Activated CD8-positive, alpha-beta memory T cell treated with anti-CD3 and anti-CD28 coated beads for 4 hours (primary cell): ENCODE data around the gene ARFGAP2.

Experiments used
- DNase-seq, 2 donors: peaks; one replicate each; pipeline ENCODE4 v3.0.0-alpha.2; 2020; ENCODE audit warnings: low read depth in 2 of 2

The ARFGAP2 gene

DNA sequence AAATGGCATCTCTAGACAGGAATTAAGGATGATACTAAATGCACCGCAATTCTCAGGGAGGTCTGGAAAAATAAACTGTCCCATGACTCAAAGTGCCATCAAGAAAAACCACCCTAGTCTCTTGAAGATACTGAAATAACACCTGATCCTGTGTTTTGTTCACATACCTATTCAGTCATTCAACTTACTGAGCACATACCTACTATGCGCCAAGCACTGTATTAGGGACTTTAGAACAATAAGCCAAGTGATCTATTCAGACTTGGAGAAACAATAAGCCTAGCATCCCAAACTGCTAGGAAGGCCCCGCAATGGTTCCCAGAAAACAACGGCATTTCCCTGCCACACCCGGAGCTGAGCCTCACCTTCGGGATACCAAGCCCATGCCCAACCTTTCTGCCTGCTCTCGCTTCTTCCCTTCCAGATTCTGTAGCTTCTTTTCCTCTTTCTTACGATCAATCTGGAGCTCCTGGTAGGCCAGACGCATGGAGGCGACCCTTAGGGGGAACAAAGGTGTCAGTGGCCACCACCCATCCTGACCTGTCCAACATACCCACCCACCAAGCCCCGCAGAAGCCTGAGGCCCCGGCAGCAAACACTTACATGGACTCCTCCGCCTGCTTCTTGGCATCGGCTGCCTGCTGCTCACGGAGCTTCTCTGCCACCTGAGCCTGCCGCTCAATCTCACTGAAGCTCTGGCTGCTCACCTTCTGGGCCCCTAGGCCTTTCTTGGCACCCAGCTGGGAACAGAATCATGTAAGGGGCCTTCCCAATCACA, 5.4 kb downstream of the ARFGAP2 start:
- no peak for DNase-seq

DNA sequence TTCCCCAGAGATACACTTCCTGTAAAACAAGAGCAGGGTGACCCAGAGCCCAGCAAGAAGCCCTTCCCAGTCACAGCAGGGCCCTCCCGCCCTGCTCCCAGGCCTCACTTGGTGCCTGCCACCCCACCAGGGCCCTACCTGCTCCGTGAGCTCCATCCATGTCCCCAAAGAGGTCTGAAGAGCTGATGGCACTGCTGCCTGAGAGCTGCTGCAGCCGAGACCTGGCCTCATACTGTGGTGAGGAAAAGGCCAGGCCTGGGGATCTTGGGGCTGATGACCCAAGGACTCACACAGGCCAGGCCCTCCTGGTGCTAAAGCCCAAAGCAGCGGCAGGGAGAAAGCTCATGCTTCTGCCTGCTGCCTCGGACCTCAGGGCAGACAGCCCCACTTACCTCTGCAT, 10.3 kb downstream of the ARFGAP2 start:
- no peak for DNase-seq

DNA sequence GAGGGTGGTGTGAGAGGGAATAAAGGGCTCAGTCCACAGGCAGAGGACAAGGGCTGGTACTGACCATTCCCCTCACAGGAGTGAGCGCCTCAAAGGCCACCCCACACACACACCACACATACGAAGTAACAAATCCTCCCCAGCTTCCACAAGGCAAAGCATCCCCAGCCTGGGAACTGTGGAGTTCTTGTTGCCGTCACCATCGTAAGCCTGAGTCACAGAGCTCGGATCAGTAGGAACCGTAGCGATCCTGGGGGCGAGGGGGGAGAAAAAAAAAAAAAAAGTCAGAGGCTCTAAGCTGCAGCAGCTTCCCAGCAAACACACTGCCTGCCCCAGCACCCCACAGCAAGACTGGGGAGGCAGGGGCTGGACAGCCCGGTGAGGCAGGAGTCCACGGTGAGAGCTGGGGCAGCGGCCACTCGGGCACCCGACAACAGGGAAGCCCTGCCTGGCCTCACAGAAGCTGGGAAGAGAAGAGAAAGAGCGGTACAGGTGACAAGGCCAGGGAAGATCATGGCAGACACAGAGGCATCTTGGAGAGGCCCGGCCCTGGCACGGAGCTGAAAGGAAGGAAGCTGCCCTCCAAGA, 11.3 kb downstream of the ARFGAP2 start:
- no peak for DNase-seq

DNA sequence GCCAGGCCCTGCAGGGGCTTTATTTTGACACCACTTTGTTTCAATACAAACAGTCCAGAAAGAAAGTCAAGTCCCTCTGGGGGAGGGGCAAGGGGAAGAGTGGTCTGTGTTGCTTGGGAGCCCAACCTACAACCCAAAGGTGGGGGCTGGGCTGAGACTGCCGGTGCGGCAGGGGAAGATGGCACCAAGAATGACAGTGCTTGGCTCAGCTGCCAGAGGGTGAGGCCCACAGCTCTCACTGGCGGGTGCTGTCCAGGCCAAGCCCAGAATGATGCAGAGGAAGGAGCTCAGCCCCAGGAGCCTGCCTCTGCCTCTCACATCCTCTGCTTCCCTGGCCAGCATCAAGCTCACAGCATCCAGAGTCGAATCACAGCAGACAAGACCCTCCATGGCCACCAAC, 12.4 kb downstream of the ARFGAP2 start:
- no peak for DNase-seq

DNA sequence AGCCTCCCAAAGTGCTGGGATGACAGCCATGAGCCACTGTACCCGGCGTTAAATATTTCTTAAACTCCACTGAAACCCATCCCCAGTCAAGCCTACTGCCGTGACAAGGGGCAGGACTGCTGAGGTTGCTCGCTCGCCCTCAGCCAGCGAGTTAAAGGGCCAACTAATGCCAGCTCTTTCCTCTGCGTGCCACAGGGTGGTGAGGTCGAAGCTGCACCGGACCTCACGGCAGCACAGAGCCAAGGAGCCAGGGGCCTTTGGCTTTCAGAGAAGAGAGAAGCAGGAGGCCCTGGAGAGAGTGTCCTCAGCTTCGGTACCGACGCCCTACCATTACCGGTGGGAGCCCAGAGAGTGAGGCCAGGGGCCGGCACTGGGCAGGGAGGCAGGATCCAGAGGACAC, 12.8 kb downstream of the ARFGAP2 start:
- no peak for DNase-seq

DNA sequence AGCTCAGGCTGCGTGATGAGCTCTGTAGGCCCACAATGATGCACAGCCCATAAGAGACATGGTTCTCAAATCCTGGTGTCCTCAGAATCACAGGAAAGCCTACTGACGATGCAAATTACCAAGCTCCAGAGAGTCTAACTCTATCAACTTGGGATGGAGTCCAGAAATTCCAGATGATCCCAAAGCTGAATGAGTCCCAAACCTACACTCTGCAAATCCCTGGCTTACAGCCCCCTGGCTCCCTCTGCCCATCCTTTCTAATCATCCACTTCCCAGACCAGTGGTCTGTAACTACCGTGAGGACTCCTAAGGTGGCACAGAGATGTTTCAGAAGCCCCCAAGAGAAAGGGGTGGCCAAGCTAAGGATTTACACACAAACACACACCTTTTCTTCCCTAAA, 13.5 kb downstream of the ARFGAP2 start:
- no peak for DNase-seq

DNA sequence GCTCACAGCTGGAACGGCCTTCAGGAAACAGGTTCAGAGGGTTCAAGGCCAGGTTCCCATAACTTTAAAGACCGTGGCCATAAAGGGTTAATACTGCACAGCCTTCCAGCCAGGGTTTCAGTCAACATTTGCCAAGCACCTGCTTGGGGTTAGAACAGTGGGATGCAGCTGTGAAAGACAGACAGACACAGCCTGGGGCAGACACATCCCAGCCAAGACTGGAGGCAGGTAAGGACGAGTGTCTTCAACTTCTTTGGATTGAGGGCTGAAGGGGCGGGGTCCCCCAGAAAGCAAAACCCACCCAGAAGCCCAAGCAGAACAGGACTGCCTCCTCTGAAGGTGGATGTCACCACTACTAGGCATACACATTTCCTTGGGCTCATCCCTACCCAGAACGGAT, 14.3 kb downstream of the ARFGAP2 start:
- DNase-seq: no peak

DNA sequence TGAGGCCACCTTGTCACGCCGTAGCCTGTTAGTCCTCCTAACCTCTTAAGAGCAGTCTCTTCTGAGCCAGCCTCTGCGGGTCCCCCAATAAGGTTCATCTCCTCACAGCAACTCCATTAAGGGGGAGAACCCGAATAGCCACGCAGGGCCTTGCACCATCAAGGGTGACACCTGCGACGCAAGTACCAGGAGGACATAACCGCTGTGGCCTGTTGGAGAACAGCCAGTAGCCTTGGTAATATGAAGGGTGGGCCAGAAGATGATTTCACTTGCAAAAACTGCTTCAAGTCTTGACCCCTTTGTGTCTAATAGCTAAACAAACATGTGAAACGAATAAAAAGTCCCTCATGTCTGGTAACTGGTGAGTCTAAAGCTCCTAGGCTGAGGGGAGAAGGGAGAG, 14.8 kb downstream of the ARFGAP2 start:
- no peak for DNase-seq

DNA sequence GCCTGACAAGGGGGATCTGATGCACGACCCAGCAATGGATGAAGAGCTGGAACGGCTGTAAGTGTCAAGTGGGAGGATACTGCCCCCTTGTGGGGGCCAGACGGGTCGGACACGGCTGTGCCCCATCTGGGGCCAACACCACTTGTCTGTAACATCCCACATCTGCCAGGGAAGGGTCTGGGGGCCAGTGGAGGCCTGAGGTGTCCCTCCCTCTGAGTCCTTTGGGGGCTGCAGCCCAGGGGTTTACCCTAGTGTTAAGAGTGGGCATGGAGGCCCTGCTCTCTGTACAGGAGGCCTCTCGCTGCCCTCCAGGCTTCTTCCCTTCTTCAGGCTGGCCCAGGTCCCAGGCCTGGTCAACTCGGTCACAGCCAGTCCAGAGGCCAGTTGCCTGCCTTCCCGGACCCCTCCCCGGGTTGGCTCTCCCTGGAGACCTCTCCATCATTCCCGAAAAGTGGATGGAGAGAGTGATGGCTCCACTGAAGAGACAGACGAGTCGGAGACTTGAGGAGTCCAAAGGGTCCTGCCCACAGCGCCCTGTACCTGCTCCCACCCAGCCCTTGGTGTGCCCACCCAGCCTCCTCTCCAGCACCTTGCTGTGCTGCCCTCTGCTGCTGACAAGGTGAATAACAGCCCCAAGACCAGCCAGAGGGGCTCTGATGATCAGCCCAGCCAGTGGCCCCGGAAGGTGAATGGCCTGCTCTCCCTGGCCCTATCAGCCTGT, 15.4 kb downstream of the ARFGAP2 start:
- peak in 1 of 2 donors; percentile 31 for DNase-seq

DNA sequence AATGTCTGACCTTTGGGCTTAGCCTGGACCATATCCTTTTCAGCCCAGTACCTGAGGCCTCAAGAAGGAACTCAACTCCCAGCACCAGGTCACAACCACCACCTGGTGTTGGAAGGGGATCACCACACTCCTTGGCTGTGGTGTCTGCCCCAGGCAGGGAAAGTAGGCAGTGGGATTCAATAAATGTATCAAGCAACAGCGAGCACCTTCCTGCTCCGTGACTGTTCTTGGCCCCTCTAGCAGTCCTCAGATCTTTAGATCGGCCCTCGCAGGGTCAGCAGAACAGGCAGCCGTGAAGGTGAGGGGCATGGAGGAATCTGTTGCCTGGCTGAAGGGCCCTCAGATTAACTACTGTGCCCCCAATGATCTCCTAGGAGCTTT, 15.9 kb downstream of the ARFGAP2 start:
- no peak for DNase-seq

DNA sequence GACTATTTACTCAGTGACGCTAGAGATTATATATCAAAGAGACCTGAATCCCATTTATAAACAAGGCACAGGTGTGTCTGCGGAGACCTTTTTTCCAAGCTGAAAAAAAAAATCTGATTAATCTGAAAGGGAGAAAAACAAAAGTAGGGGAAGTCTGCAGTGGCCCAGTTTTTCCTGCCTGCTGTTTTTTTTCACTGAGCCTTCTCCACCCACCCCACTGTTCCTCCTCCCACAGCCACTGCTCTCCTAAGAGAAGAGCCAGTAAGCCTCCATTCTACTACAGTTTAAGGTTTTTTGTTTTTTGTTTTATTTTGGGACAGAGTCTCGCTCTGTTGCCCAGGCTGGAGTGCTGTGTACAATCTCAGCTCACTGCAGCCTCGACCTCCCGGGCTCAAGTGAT, 18.4 kb downstream of the ARFGAP2 start:
- DNase-seq: no peak

DNA sequence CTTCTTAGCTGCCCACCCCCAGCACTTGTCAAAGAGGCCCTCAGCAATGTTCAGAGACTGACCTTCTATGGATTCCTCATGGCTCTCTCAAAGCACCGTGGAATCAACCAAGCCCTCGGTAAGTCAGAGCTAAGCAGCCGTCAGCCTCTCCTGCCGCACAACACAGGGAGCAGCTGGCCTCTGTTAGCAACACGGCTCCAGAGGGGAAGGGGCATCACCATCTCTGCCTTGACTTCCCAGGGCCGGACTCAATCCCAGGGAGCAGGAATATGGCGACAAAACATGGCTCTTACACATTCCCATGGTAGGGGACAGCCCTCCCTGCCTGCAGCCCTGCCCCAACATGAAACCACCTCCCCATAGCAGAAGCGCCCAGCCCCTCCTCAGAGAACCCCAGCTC, 18.9 kb downstream of the ARFGAP2 start:
- DNase-seq: no peak

DNA sequence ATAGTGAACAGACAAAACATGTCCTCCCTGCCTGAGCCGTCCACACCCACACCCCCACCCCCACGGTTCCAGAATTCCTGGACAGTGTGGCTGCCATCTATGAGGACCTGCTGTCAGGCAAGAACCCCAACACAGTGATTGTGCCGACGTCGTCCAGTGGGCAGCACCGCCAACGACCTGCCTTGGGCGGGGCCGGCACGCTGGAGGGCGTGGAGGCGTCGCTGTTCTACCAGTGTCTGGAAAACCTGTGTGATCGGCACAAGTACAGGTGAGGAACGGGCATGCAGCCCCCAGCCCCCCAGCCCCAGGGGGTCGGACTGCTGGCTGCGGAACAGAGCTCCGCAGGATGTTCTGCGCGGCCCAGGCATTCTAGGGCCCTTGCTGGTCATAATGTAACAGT, 19.7 kb downstream of the ARFGAP2 start:
- DNase-seq: no peak

DNA sequence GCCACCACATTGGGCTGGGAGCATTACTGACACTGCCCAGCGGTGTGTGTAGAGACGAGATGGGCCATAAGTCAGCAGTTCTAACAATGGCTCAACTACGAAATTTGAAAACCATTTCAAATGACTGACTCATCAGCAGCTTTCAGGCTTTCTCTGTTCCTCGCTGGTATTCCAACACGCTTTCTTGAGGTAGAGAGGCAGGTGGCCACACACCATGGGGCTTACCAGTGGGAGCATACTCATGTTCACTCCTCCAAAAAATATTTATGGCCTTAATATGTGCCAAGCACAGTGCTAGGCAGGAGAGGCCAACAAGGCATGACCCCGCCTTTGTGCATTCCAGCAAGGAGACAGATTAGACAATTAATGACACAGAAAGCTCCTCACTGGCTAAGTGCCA, 20.3 kb downstream of the ARFGAP2 start:
- DNase-seq: no peak

DNA sequence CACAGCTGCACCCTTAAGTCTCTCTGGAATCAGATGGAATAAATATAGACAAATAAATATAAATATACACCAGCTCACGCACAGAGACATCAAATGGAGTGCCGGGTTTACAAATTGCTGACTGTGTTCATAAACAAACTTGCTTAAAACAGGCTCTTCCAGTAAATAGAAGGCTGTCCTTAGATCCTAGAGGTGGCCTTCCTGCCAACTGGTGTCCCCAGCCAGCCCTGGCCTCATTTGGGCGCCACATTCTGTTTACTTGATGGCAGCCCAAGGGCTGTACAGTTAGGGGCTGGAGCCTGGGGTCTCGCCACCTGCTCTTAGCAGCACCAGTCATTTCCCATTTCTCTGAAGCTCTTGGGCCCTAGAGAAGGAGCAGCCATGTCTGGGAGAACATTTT, 20.8 kb downstream of the ARFGAP2 start:
- no peak for DNase-seq

DNA sequence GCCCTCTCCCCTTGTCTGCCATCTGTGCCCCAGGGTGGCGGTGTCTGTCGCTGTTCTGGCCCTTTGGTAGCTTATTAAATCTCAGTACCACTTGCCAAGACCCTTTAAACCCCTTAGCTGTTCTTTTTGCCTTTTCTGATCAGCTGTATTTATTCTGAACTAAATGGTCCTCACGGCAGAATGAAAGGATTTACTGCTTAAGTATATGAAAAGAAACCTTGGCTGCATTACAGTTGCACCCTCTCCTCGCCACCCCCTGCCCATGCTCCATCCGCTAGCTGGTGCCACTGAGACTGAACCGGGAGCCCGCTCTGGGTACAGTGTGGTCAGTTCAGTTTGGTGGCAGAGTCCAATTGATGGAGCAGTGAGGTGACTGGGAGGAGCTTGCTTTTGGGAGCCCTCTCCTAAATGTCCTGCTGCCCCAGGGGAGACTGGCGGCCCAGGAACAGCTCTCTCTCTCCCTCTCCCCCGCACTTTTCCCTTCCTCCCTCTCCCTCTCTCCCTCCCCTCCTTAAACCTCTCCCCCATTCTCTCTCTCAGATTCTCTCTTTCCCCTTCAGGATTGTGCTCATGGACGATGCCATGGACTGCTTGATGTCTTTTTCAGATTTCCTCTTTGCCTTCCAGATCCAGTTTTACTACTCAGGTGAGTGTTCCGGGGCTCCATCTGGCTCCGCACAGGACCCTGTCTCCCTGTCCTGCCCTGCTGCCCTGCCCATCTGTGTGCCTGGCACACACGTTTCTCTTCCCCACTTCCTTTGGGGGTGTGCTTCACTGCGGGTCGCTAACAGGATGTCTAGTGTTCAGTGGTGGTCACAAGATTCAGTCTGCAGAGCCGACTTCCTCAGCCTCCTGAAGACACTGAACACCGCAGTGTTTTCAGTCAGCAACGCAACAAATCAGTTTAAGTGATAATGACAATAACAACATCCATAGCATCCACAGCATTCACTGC, 21.8 kb downstream of the ARFGAP2 start:
- DNase-seq: no peak

DNA sequence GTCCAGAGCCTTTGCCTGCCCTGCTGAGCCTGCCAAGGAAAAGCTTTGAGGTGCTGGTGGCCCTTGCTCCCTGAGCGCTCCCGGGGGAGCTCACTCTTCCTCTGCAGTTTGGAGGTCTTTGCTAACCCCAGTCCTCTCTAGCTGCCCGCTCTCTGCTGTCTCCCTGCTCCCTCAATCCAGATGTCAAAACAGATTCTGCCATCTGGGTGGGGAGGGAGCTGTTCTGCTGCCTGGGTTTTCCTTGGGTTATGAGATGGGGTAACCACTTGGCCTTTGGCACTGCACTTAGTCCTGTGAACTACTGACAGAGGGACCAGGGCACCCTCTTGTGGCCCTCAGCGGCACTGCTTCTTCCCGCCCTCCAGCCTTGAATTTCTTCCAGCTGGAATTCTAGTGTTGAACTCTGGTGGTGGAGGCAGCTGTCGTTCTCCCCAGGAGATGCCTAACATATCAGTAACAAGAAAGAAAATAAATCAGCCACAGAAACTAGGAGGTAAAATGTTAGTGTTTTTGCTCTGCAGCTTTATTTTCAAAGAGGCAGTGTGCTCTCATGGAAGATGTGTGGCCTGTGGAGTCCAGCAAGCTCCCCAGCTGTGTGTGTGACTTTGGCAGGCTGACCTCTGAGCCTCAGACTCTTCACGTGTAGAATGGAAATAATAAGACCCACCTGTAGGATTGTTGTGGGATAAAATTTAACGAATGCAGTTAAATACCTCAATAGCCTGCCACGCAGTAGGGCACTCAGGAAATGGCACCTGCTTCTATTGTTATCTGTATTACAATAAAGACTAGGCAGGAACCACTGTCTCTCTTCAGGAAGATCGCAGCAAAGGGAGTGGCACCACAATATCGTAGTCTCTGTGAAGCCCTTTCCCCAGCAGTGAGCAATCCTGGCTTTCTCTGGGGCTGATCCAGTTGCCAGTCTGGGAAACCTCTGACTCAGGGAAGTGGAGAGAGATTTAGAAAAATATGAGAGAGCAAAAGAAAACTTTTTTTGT, 23.4 kb downstream of the ARFGAP2 start:
- no peak for DNase-seq

DNA sequence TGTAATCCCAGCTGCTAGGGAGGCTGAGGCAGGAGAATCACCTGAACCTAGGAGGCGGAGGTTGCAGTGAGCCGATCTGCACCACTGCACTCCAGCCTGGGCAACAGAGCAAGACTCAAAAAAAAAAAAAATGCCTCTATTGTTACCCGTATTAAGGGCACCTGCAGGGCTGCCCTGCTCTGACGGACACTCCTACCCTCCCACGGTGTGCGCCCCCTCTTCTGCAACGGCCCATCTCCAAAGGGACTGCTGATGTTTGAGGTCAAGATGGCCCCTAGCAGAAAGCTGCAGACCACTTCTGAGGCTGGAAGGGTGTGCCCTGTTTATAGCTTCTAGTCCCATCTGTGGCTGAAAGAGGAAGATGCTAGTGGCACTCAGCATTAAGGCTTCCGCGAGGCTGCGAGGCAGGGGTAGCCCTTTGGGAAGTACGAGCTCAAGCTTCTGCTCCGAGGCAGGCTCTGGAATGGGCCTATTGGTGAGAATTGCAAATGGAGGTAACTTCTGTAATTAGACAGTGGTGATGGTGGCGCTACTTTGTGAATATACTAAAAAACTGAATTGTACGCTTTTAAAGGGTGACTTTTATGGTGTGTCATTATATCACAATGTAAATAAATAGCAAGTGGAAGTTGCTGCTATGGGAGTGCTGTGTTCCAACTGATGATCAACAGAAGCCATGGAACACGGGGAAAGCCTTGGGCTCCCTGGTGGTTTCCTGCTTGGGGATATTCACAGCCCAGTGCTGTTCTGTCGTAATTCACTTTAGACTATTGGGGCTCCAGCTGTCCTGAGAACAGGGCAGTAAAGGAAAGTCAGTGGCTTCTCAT, 24.3 kb downstream of the ARFGAP2 start:
- no peak for DNase-seq

DNA sequence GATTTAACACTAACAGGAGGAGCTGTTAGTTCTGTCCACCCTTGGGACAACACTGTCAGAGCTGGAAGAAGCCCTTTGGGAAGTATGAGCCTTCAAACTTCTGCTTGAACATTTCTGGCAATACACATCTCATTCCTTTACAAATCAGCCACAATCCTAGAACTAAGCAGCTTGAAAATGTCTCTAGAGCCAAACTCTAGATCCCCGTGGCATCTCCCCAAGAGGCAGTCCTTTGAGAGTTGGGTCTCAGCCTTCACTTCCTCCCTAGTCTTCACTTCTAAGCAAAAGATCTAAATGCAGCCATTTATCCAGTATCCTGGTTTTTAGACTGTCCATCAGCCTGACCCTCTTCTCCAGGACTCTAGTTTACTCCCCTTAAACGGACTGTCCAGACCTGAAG, 26.9 kb downstream of the ARFGAP2 start:
- no peak for DNase-seq
